ENCODE data around the gene PDLIM7.

Gene PDLIM7

GRCh38 chr5:177468685-177469628, 28.4 kb downstream of the PDLIM7 start:
- TF ChIP-seq REST (IDR thresholded peaks at IDR 0.05; ENCODE audit: insufficient replicate concordance, low read depth) (no peak), GABPA (IDR thresholded peaks at IDR 0.05; ENCODE audit: low read depth) (no peak), POLR2AphosphoS5 (IDR thresholded peaks at IDR 0.05; ENCODE audit: low read depth) (no peak), SPI1 (IDR thresholded peaks at IDR 0.05; ENCODE audit: borderline replicate concordance, low read depth) (no peak), CTCF (IDR thresholded peaks at IDR 0.05; ENCODE audit: insufficient read depth, low read length) (no peak)
- Histone ChIP-seq H3K27ac (replicated peaks) (no peak overlapping the region), H3K27me3 (ENCODE audit: insufficient read depth, poor library complexity, severe bottlenecking) (no peaks in the 10 kb centered on the region), H3K4me3 (replicated peaks; ENCODE audit: insufficient read depth, low read length) (no peak overlapping the region)
- no peak for DNase-seq (ENCODE audit: low read depth in 1 of 2, low spot score in 1 of 2)

- no peaks in the 10 kb centered on the region for H3K27me3 ChIP-seq (ENCODE audit: insufficient read depth, poor library complexity, severe bottlenecking)
- TF ChIP-seq REST (IDR thresholded peaks at IDR 0.05; ENCODE audit: insufficient replicate concordance, low read depth): no peak
- TF ChIP-seq GABPA (IDR thresholded peaks at IDR 0.05; ENCODE audit: low read depth): no peak
- no peak for TF ChIP-seq SPI1 (IDR thresholded peaks at IDR 0.05; ENCODE audit: borderline replicate concordance, low read depth)
- TF ChIP-seq CTCF (IDR thresholded peaks at IDR 0.05; ENCODE audit: insufficient read depth, low read length): no peak
- no peak for TF ChIP-seq POLR2AphosphoS5 (IDR thresholded peaks at IDR 0.05; ENCODE audit: low read depth)
- H3K27ac ChIP-seq (replicated peaks): no peak overlapping the region
- H3K4me3 ChIP-seq (replicated peaks; ENCODE audit: insufficient read depth, low read length): no peak overlapping the region
- DNase-seq (ENCODE audit: low read depth in 1 of 2, low spot score in 1 of 2): no peak
Observed at GRCh38 chr5:177468329-177468684, 29.1 kb downstream of the PDLIM7 start.

GRCh38 chr5:177467436-177467835, 30.0 kb downstream of the PDLIM7 start:
- DNase-seq (ENCODE audit: low read depth in 1 of 2, low spot score in 1 of 2): no peak
- TF ChIP-seq GABPA (IDR thresholded peaks at IDR 0.05; ENCODE audit: low read depth): no peak
- no peak for TF ChIP-seq SPI1 (IDR thresholded peaks at IDR 0.05; ENCODE audit: borderline replicate concordance, low read depth)
- TF ChIP-seq REST (IDR thresholded peaks at IDR 0.05; ENCODE audit: insufficient replicate concordance, low read depth): no peak
- TF ChIP-seq CTCF (IDR thresholded peaks at IDR 0.05; ENCODE audit: insufficient read depth, low read length): no peak
- Histone ChIP-seq H3K27ac (replicated peaks) (no peak overlapping the region), H3K27me3 (ENCODE audit: insufficient read depth, poor library complexity, severe bottlenecking) (no peaks in the 10 kb centered on the region), H3K4me3 (replicated peaks; ENCODE audit: insufficient read depth, low read length) (no peak overlapping the region)

All from HL-60 (cell line).